ENCODE data around the gene SERINC2. TPM values are rescaled to one million over a fixed set of nuclear protein-coding genes. Genes with fewer than 3 reads are reported as not detected.

The SERINC2 gene
- total RNA-seq, 1 experiment from 2014 or later = 140 TPM

DNA sequence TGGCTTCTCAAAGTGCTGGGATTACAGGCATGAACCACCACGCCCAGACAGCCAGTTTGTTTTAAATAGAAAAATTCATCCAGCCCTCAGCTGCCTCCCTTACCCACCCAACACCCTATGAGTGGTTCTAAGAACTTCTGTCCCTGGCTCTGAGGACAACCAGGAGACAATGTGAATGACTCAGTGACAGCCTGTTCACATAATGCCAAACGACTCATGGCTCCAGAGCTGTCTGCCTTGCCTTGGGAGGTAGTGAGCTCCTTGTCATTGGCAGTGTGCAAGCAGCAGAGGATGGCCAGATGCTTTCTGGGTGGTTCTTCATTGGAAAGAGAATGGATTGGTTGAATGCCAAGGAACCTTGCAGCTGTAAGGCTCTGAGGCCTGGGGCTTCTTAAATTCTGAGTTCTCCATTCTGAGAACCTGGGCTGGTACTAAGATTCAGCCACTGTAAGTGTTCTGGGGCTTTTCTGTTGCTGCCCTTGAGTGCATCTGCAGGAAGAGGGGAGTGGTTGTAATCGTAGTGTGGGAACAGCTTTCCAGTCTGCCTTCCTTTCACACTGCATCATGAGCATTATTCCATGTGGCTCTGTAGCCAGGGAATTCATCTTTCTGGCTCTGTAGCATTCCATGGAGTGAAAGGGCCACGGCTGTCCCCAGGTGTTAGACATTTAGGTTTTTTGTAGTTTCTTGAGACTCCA, 5.8 kb downstream of the SERINC2 start:
- H3K36me3 Mint-ChIP-seq (ENCODE audit: insufficient read depth, unreplicated experiment) = peaks cover 19% of the 10 kb centered on the region
- ChIA-PET CTCF (interaction anchor here (1.1 to 12.7 kb wide), 3 partner anchors 22 to 235 kb away, joined by 5 to 238 read pairs (median 33); no protein-coding TSS in a partner anchor), POLR2A (interaction anchor here (1.3 to 2.4 kb wide), 3 partner anchors 8 to 130 kb away, joined by 5 to 8 read pairs (median 6); no protein-coding TSS in a partner anchor)
- H3K4me1 Mint-ChIP-seq (ENCODE audit: insufficient read depth, unreplicated experiment) = peaks cover 51% of the 10 kb centered on the region
- H3K27ac Mint-ChIP-seq (ENCODE audit: low read depth, unreplicated experiment) = no peak overlapping the region
- no TSS peak for BruUV-seq (replicated peaks)
- TF ChIP-seq, protein P1, sequence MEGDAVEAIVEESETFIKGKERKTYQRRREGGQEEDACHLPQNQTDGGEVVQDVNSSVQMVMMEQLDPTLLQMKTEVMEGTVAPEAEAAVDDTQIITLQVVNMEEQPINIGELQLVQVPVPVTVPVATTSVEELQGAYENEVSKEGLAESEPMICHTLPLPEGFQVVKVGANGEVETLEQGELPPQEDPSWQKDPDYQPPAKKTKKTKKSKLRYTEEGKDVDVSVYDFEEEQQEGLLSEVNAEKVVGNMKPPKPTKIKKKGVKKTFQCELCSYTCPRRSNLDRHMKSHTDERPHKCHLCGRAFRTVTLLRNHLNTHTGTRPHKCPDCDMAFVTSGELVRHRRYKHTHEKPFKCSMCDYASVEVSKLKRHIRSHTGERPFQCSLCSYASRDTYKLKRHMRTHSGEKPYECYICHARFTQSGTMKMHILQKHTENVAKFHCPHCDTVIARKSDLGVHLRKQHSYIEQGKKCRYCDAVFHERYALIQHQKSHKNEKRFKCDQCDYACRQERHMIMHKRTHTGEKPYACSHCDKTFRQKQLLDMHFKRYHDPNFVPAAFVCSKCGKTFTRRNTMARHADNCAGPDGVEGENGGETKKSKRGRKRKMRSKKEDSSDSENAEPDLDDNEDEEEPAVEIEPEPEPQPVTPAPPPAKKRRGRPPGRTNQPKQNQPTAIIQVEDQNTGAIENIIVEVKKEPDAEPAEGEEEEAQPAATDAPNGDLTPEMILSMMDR (IDR thresholded peaks at IDR 0.05; ENCODE audit: unreplicated experiment) = no peak
- intact Hi-C loops (cut with micrococcal nuclease) = no loop called here
- no peak for DNase-seq (ENCODE audit: unreplicated experiment)
- no peak overlapping the region for H3K4me3 Mint-ChIP-seq (ENCODE audit: unreplicated experiment)
- H3K27me3 Mint-ChIP-seq (ENCODE audit: insufficient read depth, unreplicated experiment) = no peaks in the 10 kb centered on the region
- no peaks in the 10 kb centered on the region for H3K9me3 Mint-ChIP-seq (ENCODE audit: unreplicated experiment)

DNA sequence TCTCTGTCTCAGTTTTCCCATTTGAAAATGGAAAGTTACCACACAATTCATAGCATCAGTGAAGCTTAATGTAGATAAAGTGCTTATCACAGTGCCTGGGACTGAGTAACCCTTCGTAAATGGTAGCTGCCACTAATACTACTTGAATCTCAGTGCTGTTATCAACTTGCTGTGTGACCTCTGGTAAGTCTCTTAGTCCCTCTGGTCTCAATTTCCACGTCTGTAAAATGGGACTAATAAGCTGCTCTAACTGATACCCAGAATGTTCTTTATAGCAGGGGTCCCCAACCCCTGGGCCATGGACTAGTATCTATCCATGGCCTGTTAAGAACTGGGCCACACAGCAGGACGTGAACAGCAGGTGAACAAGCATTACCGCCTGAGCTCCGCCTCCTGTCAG, 7.7 kb downstream of the SERINC2 start:
- ChIA-PET POLR2A (interaction anchor here (0.9 to 2.4 kb wide), 3 partner anchors 28 to 128 kb away, joined by 3 to 8 read pairs (median 4); partner anchors contain the start of genes SNRNP40 and ZCCHC17), CTCF (interaction anchor here (0.9 to 12.7 kb wide), 7 partner anchors 10 to 237 kb away, joined by 3 to 238 read pairs (median 28); no protein-coding TSS in a partner anchor)
- Mint-ChIP-seq H3K36me3 (ENCODE audit: insufficient read depth, unreplicated experiment) (peaks cover 30% of the 10 kb centered on the region), H3K4me3 (ENCODE audit: unreplicated experiment) (no peak overlapping the region), H3K4me1 (ENCODE audit: insufficient read depth, unreplicated experiment) (peaks cover 40% of the 10 kb centered on the region), H3K27ac (ENCODE audit: low read depth, unreplicated experiment) (no peak overlapping the region), H3K27me3 (ENCODE audit: insufficient read depth, unreplicated experiment) (no peaks in the 10 kb centered on the region), H3K9me3 (ENCODE audit: unreplicated experiment) (no peaks in the 10 kb centered on the region)
- no TSS peak for BruUV-seq (replicated peaks)
- no peak for DNase-seq (ENCODE audit: unreplicated experiment)
- TF ChIP-seq, protein P1 (IDR thresholded peaks at IDR 0.05; ENCODE audit: unreplicated experiment) = no peak
- intact Hi-C loops (cut with micrococcal nuclease) = no loop called here

DNA sequence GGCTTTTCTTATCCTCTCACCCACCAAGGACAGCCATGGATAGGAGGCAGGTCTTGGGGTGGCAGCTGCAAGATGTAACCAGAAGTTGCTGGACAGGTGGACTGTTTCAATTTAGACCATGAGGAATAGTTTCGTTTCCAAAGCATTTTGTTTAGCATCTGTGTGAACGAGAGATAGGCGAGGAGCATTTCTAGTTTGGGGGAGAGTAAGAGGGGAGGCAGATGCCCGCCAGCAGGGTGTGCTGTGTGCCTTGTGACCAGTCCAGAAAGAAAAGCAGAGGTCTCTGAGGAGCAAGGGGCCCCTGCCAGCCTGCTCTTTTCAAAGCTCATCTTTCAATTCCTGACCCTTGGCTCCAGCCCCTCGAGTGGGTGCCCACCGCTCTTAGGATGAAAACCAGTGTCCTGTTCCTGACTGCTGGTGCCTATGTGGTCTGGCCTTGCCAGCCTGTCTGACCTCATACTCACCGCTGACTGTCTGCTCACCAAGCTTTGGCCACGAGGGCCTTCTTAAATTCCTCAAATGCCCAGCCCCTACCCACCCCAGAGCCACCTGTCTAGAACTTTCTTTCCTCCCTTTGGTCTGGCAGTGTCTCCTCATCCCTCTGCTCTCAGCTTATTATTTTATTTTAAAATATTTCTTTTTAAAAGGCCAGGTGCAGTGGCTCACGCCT, 8.5 kb downstream of the SERINC2 start:
- DNase-seq (ENCODE audit: unreplicated experiment) = no peak
- Mint-ChIP-seq H3K27me3 (ENCODE audit: insufficient read depth, unreplicated experiment) (no peaks in the 10 kb centered on the region), H3K4me3 (ENCODE audit: unreplicated experiment) (no peak overlapping the region), H3K27ac (ENCODE audit: low read depth, unreplicated experiment) (no peak overlapping the region), H3K36me3 (ENCODE audit: insufficient read depth, unreplicated experiment) (peaks cover 35% of the 10 kb centered on the region), H3K4me1 (ENCODE audit: insufficient read depth, unreplicated experiment) (peaks cover 36% of the 10 kb centered on the region), H3K9me3 (ENCODE audit: unreplicated experiment) (no peaks in the 10 kb centered on the region)
- no TSS peak for BruUV-seq (replicated peaks)
- intact Hi-C loops (cut with micrococcal nuclease) = loop anchor here (1.0 kb wide), 4 partner anchors 8 to 236 kb away; partner anchors contain the start of gene SERINC2
- ChIA-PET POLR2A (interaction anchor here (0.9 to 2.2 kb wide), 5 partner anchors 7 to 124 kb away, joined by 3 to 11 read pairs (median 4); partner anchors contain the start of genes SERINC2, SNRNP40 and ZCCHC17), CTCF (interaction anchor here (0.6 to 12.7 kb wide), 18 partner anchors 11 to 1002 kb away, joined by 3 to 238 read pairs (median 4); no protein-coding TSS in a partner anchor)
- TF ChIP-seq, protein P1 (IDR thresholded peaks at IDR 0.05; ENCODE audit: unreplicated experiment) = peak; percentile 19
